HepG2 (cell line): ENCODE results near the gene GPS1. TPM values are rescaled to one million over a fixed set of nuclear protein-coding genes. Genes with fewer than 3 reads are reported as not detected.

Experiments
- ATRX ChIP-seq: sonication (generic); formaldehyde crosslinking; IDR thresholded peaks from 2 replicates; pipeline ENCODE4 v1.4.0; 2020; ENCODE audit warnings: missing genetic modification reagents, borderline replicate concordance
- BCL6 ChIP-seq: IDR thresholded peaks from 2 replicates; pipeline ENCODE4 v1.6.1; 2016; ENCODE audit warnings: missing genetic modification reagents, missing compliant biosample characterization
- HMG20B ChIP-seq: conservative IDR thresholded peaks from 2 replicates; pipeline ENCODE4 v1.6.1; 2016; ENCODE audit warnings: missing genetic modification reagents, missing compliant biosample characterization
- HMGA1 ChIP-seq: sonication (generic); formaldehyde crosslinking; conservative IDR thresholded peaks from 2 replicates; pipeline ENCODE4 v1.4.0; 2020; ENCODE audit warnings: missing genetic modification reagents
- HMGXB4 ChIP-seq, 2 experiments: sonication (generic) in 1 of 2; formaldehyde crosslinking in 1 of 2; IDR thresholded peaks; 2 replicates each; pipeline versions ENCODE4 v1.4.0 to v1.6.1; 2018 to 2020; ENCODE audit warnings: missing genetic modification reagents in 2 of 2, borderline replicate concordance in 1 of 2, low read depth in 1 of 2, mild to moderate bottlenecking in 1 of 2, missing biosample characterization in 1 of 2
- HNRNPH1 ChIP-seq: fragments of 200-400 bp; formaldehyde crosslinking; optimal IDR thresholded peaks from 2 replicates; pipeline ENCODE3; 2017; ENCODE audit warnings: mild to moderate bottlenecking, low read depth, low read length
- NR3C1 ChIP-seq: sonication (generic); formaldehyde crosslinking; IDR thresholded peaks from 2 replicates; pipeline ENCODE4 v1.4.0; 2020; ENCODE audit warnings: missing genetic modification reagents
- PAX8 ChIP-seq: sonication (generic); formaldehyde crosslinking; IDR thresholded peaks from 2 replicates; pipeline ENCODE4 v1.8.0; 2022; ENCODE audit warnings: mild to moderate bottlenecking, missing genetic modification reagents, borderline replicate concordance
- RBFOX2 ChIP-seq: fragments of 200-400 bp; formaldehyde crosslinking; IDR thresholded peaks from 2 replicates; pipeline ENCODE4 v1.6.1; 2017; ENCODE audit warnings: low read depth, mild to moderate bottlenecking, low read length
- SNAPC2 ChIP-seq: sonication (generic); formaldehyde crosslinking; IDR thresholded peaks from 2 replicates; pipeline ENCODE4 v1.8.1; 2022; ENCODE audit warnings: mild to moderate bottlenecking, missing genetic modification reagents
- TCF12 ChIP-seq, 2 experiments: fragments of 450-650 bp in 1 of 2; sonication (generic) in 1 of 2; formaldehyde crosslinking in 1 of 2; IDR thresholded peaks; 2 replicates each; pipeline versions ENCODE4 v1.6.1 to v1.8.0; 2017 to 2022; ENCODE audit warnings: antibody characterized with exemption in 1 of 2, mild to moderate bottlenecking in 1 of 2, missing genetic modification reagents in 1 of 2, moderate library complexity in 1 of 2
- TCF7L2 ChIP-seq: IDR thresholded peaks from 2 replicates; pipeline ENCODE4 v1.6.1; 2011; ENCODE audit warnings: mild to moderate bottlenecking, low read depth, low read length, moderate library complexity
- YEATS2 ChIP-seq: sonication (generic); formaldehyde crosslinking; IDR thresholded peaks from 2 replicates; pipeline ENCODE4 v1.4.0; 2020; ENCODE audit warnings: missing genetic modification reagents, borderline replicate concordance
- ZBTB3 ChIP-seq: sonication (generic); formaldehyde crosslinking; IDR thresholded peaks from 2 replicates; pipeline ENCODE4 v1.4.0; 2020; ENCODE audit warnings: low read depth, mild to moderate bottlenecking, moderate library complexity, missing genetic modification reagents, borderline replicate concordance
- ZFP62 ChIP-seq: sonication (generic); formaldehyde crosslinking; IDR thresholded peaks from 2 replicates; pipeline ENCODE4 v1.4.0; 2020; ENCODE audit warnings: missing genetic modification reagents
- ZNF530 ChIP-seq: sonication (generic); formaldehyde crosslinking; IDR thresholded peaks from 2 replicates; pipeline ENCODE4 v1.5.0; 2020; ENCODE audit warnings: low read depth, mild to moderate bottlenecking, missing genetic modification reagents
- ZNF564 ChIP-seq: sonication (generic); formaldehyde crosslinking; IDR thresholded peaks from 2 replicates; pipeline ENCODE4 v1.8.1; 2023; ENCODE audit warnings: mild to moderate bottlenecking, missing genetic modification reagents
- polyA plus RNA-seq, 8 experiments: library from polyadenylated mRNA; depleted of rRNA in 3 of 8; stranded (reverse) in 7 of 8; unstranded in 1 of 8; fragments of >200 nt; fragmentation: Illumina TruSeq in 4 of 8; extraction: Trizol in 4 of 8; gene quantifications; 2 replicates each; pipeline versions ENCODE4 v1.2.1 to v1.2.3, GENCODE V29; 2011 to 2016; ENCODE audit warnings: low read depth in 4 of 8, missing spikeins in 1 of 8, mixed read lengths in 1 of 8; ENCODE audit not compliant: insufficient read depth in 1 of 8
- total RNA-seq, 5 experiments: library from RNA; depleted of rRNA; stranded (reverse); fragments of >200 nt; fragmentation: Illumina TruSeq; extraction: Trizol; gene quantifications; 2 replicates each; pipeline ENCODE4 v1.2.3, GENCODE V29; 2016; ENCODE audit warnings: low read depth in 1 of 5
- TF ChIP-seq, protein P1 (sequence below): sonication (generic); formaldehyde crosslinking; IDR thresholded peaks from 2 replicates; pipeline ENCODE4 v1.5.0; 2020; ENCODE audit warnings: missing genetic modification reagents, mild to moderate bottlenecking, borderline replicate concordance
- TF ChIP-seq, protein P2 (sequence below): IDR thresholded peaks from 2 replicates; pipeline ENCODE4 v1.6.1; 2016
- TF ChIP-seq, protein P3 (sequence below): sonication (generic); formaldehyde crosslinking; IDR thresholded peaks from 2 replicates; pipeline ENCODE4 v1.5.0; 2020; ENCODE audit warnings: mild to moderate bottlenecking, missing genetic modification reagents

Gene GPS1
- total and polyA plus RNA-seq, 2 of the 13 experiments (the other 11 are each of a cell fraction or from before 2014, with no cell fraction given) = 124 to 128 TPM

GRCh38 chr17:82076018-82076784 is 24.5 kb downstream of the GPS1 start (continued):
- TF ChIP-seq RBFOX2 (0 out of 2 replicates have a peak, but pooled peaks have one; percentile 13), HNRNPH1 (no peak), ZBTB3 (CRISPR knock-in tag) (no peak), SNAPC2 (no peak), BCL6 (no peak), TCF12 (IDR thresholded peaks at IDR 0.05) (no peak), TCF12 (CRISPR knock-in tag; IDR thresholded peaks at IDR 0.05) (0 out of 2 replicates have a peak, but pooled peaks have one; percentile 68), HMGA1 (CRISPR knock-in tag) (no peak), PAX8 (CRISPR knock-in tag) (no peak), ZNF564 (CRISPR knock-in tag) (no peak), HMGXB4 (CRISPR knock-in tag; IDR thresholded peaks at IDR 0.05; ENCODE audit: borderline replicate concordance in 1 of 2, low read depth in 1 of 2) (0 out of 4 replicates have a peak, but pooled peaks of 1 of the 2 experiments have one; percentile 29), TCF7L2 (no peak), YEATS2 (no peak), ATRX (CRISPR knock-in tag) (no peak), ZNF530 (CRISPR knock-in tag) (no peak), NR3C1 (CRISPR knock-in tag) (no peak), ZFP62 (no peak), HMG20B (CRISPR knock-in tag) (no peak)
- TF ChIP-seq, protein P1, sequence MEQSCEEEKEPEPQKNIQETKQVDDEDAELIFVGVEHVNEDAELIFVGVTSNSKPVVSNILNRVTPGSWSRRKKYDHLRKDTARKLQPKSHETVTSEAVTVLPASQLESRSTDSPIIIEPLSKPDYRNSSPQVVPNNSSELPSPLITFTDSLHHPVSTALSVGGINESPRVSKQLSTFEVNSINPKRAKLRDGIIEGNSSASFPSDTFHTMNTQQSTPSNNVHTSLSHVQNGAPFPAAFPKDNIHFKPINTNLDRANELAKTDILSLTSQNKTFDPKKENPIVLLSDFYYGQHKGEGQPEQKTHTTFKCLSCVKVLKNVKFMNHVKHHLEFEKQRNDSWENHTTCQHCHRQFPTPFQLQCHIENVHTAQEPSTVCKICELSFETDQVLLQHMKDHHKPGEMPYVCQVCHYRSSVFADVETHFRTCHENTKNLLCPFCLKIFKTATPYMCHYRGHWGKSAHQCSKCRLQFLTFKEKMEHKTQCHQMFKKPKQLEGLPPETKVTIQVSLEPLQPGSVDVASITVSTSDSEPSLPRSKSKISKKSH (CRISPR knock-in tag) = no peak
- TF ChIP-seq, protein P2, sequence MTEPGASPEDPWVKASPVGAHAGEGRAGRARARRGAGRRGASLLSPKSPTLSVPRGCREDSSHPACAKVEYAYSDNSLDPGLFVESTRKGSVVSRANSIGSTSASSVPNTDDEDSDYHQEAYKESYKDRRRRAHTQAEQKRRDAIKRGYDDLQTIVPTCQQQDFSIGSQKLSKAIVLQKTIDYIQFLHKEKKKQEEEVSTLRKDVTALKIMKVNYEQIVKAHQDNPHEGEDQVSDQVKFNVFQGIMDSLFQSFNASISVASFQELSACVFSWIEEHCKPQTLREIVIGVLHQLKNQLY (CRISPR knock-in tag) = no peak
- TF ChIP-seq, protein P3, sequence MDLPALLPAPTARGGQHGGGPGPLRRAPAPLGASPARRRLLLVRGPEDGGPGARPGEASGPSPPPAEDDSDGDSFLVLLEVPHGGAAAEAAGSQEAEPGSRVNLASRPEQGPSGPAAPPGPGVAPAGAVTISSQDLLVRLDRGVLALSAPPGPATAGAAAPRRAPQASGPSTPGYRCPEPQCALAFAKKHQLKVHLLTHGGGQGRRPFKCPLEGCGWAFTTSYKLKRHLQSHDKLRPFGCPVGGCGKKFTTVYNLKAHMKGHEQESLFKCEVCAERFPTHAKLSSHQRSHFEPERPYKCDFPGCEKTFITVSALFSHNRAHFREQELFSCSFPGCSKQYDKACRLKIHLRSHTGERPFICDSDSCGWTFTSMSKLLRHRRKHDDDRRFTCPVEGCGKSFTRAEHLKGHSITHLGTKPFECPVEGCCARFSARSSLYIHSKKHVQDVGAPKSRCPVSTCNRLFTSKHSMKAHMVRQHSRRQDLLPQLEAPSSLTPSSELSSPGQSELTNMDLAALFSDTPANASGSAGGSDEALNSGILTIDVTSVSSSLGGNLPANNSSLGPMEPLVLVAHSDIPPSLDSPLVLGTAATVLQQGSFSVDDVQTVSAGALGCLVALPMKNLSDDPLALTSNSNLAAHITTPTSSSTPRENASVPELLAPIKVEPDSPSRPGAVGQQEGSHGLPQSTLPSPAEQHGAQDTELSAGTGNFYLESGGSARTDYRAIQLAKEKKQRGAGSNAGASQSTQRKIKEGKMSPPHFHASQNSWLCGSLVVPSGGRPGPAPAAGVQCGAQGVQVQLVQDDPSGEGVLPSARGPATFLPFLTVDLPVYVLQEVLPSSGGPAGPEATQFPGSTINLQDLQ (CRISPR knock-in tag) = no peak
